K562 (cell line): ENCODE measurements around the gene MYH7. TPM values are rescaled to one million over a fixed set of nuclear protein-coding genes. Genes with fewer than 3 reads are reported as not detected.
"Not testable (repeated sequence)": the region's sequence is repeated elsewhere in the genome, so short reads cannot be mapped to it uniquely, and the experiment has no call there.

ENCODE experiments used
- ATAC-seq: fragments of 200-7000 bp; cut with Tn5 transposase; 3 replicates; pipeline ENCODE4 v1.9.1; 2020; ENCODE audit warnings: moderate library complexity
- BruUV-seq: library from RNA; stranded (reverse); fragments of 400-500 nt; replicated peaks from 2 replicates; lab custom pipeline; 2021; lab: Mats Ljungman, UMichigan
- CTCF ChIA-PET: fragments of 300-600 bp; formaldehyde crosslinking; extraction: SDS; loops from one replicate; lab custom pipeline; 2021; ENCODE audit warnings: low intra/inter-chr PET ratio; lab: Yijun Ruan, JAX
- POLR2A ChIA-PET: fragments of 300-600, 350-650 bp; sonication (Branson Sonifier 250); formaldehyde crosslinking; extraction: SDS; loops from one replicate; lab custom pipeline; 2021; ENCODE audit warnings: antibody characterized with exemption, inconsistent platforms; lab: Yijun Ruan, JAX
- DNase-seq, 4 experiments: peaks; one replicate each; pipeline versions ENCODE4 v3.0.0 to v3.0.0-alpha.2; 2011 to 2018; ENCODE audit warnings: low spot score in 3 of 4, mixed read lengths in 3 of 4; ENCODE audit errors: extremely low read depth in 1 of 4
- FAIRE-seq: peaks from 2 replicates; lab custom pipeline; 2011; peaks lifted over from hg19 to GRCh38; lab: Jason Lieb, UNC
- H2AFZ ChIP-seq: 2 replicates; pipeline ENCODE4 v1.6.0; 2011; ENCODE audit warnings: low read depth, low read length, control low read depth, inconsistent platforms
- H3K27ac ChIP-seq: fragments of 200-600 bp; 3 replicates; pipeline ENCODE4 v1.8.0; 2011; ENCODE audit warnings: low read depth, mild to moderate bottlenecking, control low read depth, inconsistent platforms, low read length, moderate library complexity, mixed read lengths; ENCODE audit errors: extremely low read depth
- H3K27me3 ChIP-seq, 2 experiments: fragments of 300-600 bp in 1 of 2; 2 replicates in 1 of 2; 3 replicates in 1 of 2; pipeline versions ENCODE4 v1.6.0 to v1.8.0; 2011; ENCODE audit warnings: inconsistent platforms in 2 of 2, low read length in 2 of 2, mild to moderate bottlenecking in 1 of 2, mixed read lengths in 1 of 2, moderate library complexity in 1 of 2; ENCODE audit not compliant: control insufficient read depth in 2 of 2, insufficient read depth in 2 of 2
- H3K36me3 ChIP-seq: fragments of 300-600 bp; 3 replicates; pipeline ENCODE4 v1.8.0; 2011; ENCODE audit warnings: mild to moderate bottlenecking, low read length, inconsistent platforms; ENCODE audit not compliant: control insufficient read depth, insufficient read depth
- H3K4me1 ChIP-seq, 2 experiments: fragments of 200-600 bp in 1 of 2; replicated peaks in 1 of 2; 2 replicates in 1 of 2; 3 replicates in 1 of 2; pipeline versions ENCODE4 v1.5.1 to v1.8.0; 2011; ENCODE audit warnings: inconsistent platforms in 2 of 2, low read length in 2 of 2, mild to moderate bottlenecking in 1 of 2, mixed read lengths in 1 of 2, moderate library complexity in 1 of 2; ENCODE audit not compliant: control insufficient read depth in 2 of 2, insufficient read depth in 2 of 2
- H3K4me2 ChIP-seq: 2 replicates; pipeline ENCODE4 v1.6.1; 2011; ENCODE audit warnings: low read length, control low read depth, inconsistent platforms, mixed read lengths; ENCODE audit not compliant: insufficient read depth
- H3K4me3 ChIP-seq: fragments of 200-600 bp; sonication (generic), shearing (Covaris generic); 2 replicates; pipeline ENCODE4 v1.5.1; 2016; ENCODE audit warnings: control low read depth, inconsistent platforms
- H3K79me2 ChIP-seq: fragments of 200-600 bp; 3 replicates; pipeline ENCODE4 v1.8.0; 2011; ENCODE audit warnings: low read length, inconsistent platforms; ENCODE audit not compliant: control insufficient read depth, insufficient read depth
- H3K9ac ChIP-seq, 2 experiments: 2 replicates each; pipeline versions ENCODE4 v1.6.0 to v1.6.1; 2011; ENCODE audit warnings: low read depth in 2 of 2, low read length in 2 of 2, control low read depth in 1 of 2, inconsistent platforms in 1 of 2, mild to moderate bottlenecking in 1 of 2, mixed read lengths in 1 of 2; ENCODE audit not compliant: insufficient read depth in 1 of 2
- H3K9me1 ChIP-seq: one replicate; pipeline ENCODE4 v1.6.0; 2011; ENCODE audit warnings: inconsistent platforms, mild to moderate bottlenecking, low read length, moderate library complexity; ENCODE audit not compliant: control insufficient read depth, insufficient read depth
- H3K9me3 ChIP-seq: replicated peaks from 2 replicates; pipeline ENCODE4 v1.5.1; 2011; ENCODE audit warnings: low read depth, low read length, inconsistent platforms; ENCODE audit not compliant: control insufficient read depth, insufficient read depth
- H4K20me1 ChIP-seq: replicated peaks from 2 replicates; pipeline ENCODE4 v1.6.1; 2011; ENCODE audit warnings: low read length, inconsistent platforms, mixed read lengths; ENCODE audit not compliant: control insufficient read depth, insufficient read depth
- ATF1 ChIP-seq, 2 experiments: fragments of 450-650 bp in 1 of 2; IDR thresholded peaks; 2 replicates each; pipeline ENCODE4 v1.6.1; 2016; ENCODE audit warnings: missing compliant biosample characterization in 1 of 2, missing genetic modification characterization in 1 of 2
- ATF7 ChIP-seq: fragments of 450-650 bp; IDR thresholded peaks from 2 replicates; pipeline ENCODE4 v1.7.1; 2014; ENCODE audit warnings: mild to moderate bottlenecking, moderate library complexity
- JUNB ChIP-seq: fragments of 450-650 bp; formaldehyde crosslinking; conservative IDR thresholded peaks from 2 replicates; pipeline ENCODE4 v1.4.0; 2020; ENCODE audit warnings: mild to moderate bottlenecking
- WGBS: fragments of 100-300 bp; shearing (Covaris generic); methylation state at CpG from one replicate; pipeline ENCODE4 v1.1.6; 2016; ENCODE audit warnings: low coverage, mixed read lengths; ENCODE audit not compliant: insufficient coverage; ENCODE audit errors: missing lambda C conversion rate; 5-methylcytosine and 5-hydroxymethylcytosine counted together
- in situ Hi-C: fragments of 300-500 bp; cut with MboI; formaldehyde crosslinking; loops from 4 replicates; pipeline ENCODE4 v1.15.0; 2018; ENCODE audit warnings: inconsistent platforms, mixed read lengths
- intact Hi-C: fragments of 100-400 bp; cut with micrococcal nuclease; formaldehyde crosslinking; loops from 2 replicates; pipeline ENCODE4 v1.14.2; 2022
- polyA plus RNA-seq, 8 experiments: library from polyadenylated mRNA; depleted of rRNA in 4 of 8; stranded (reverse) in 5 of 8; unstranded in 3 of 8; fragments of >200 nt; fragmentation: Nextera tagmentation in 2 of 8; fragmentation: Illumina TruSeq in 1 of 8; extraction: Ambion mirVana in 2 of 8; extraction: Trizol in 1 of 8; gene quantifications; 2 replicates each; pipeline versions ENCODE4 v1.2.1 to v1.2.3, GENCODE V29; 2011 to 2014; ENCODE audit warnings: inconsistent platforms in 1 of 8, missing spikeins in 1 of 8
- total RNA-seq, 7 experiments: library from RNA; depleted of rRNA in 6 of 7; stranded (reverse); fragments of >200 nt in 6 of 7; fragmentation: Illumina TruSeq in 2 of 7; extraction: Trizol in 2 of 7; gene quantifications; 2 replicates each; pipeline versions ENCODE4 v1.2.1 to v1.2.3, GENCODE V29; 2011 to 2021; ENCODE audit warnings: low replicate concordance in 1 of 7
- TF ChIP-seq, protein P1 (sequence below), 2 experiments: fragments of 450-650 bp in 1 of 2; sonication (generic) in 1 of 2; formaldehyde crosslinking in 1 of 2; IDR thresholded peaks in 1 of 2; conservative IDR thresholded peaks in 1 of 2; 2 replicates each; pipeline versions ENCODE4 v1.6.1 to v1.8.1; 2016 to 2023; ENCODE audit warnings: mild to moderate bottlenecking in 2 of 2, moderate library complexity in 2 of 2, inconsistent platforms in 1 of 2, missing genetic modification reagents in 1 of 2
- TF ChIP-seq, protein P2 (sequence below): fragments of 450-650 bp; IDR thresholded peaks from 2 replicates; pipeline ENCODE4 v1.6.1; 2016; ENCODE audit warnings: mild to moderate bottlenecking, moderate library complexity

Gene MYH7
- total and polyA plus RNA-seq, 9 of the 15 experiments (the other 6 are each of a cell fraction or from before 2014, with no cell fraction given): not detected

DNA sequence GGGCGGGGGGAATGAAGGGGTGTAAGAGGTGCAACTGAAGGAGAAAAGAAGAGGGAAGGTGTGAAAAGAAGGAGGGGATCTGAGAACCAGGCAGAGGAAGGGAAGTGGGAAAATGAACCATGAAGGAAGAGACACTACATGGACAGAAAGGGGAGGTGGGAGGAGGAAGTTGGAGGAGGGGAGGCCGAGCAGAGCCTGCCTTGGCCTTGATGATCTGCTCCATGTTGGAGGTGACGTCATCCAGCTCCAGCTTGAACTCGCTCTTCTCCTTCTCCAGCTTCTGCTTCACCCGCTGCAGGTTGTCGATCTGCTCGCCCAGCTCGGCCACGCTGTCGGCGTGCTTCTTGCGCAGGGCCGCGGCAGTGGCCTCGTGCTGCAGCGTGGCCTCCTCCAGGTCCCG is 15.8 kb downstream of the MYH7 start:
- peaks cover 21 to 63% of the 10 kb centered on the region in 2 experiments; a peak in 4 of 5 replicates for H3K27me3 ChIP-seq
- H3K9ac ChIP-seq; H3K9me1 ChIP-seq; FAIRE-seq; H4K20me1 ChIP-seq; intact Hi-C loops; DNase-seq; CTCF ChIA-PET; H2AFZ ChIP-seq; H3K4me1 ChIP-seq; BruUV-seq; POLR2A ChIA-PET; H3K36me3 ChIP-seq; H3K9me3 ChIP-seq; H3K27ac ChIP-seq; in situ Hi-C loops; H3K4me3 ChIP-seq; H3K4me2 ChIP-seq; H3K79me2 ChIP-seq; TF ChIP-seq ATF1 (CRISPR knock-in tag; IDR thresholded peaks at IDR 0.05): not testable (repeated sequence)
- WGBS: no CpG with 5 or more reads among the region's 17 CpGs
- TF ChIP-seq ATF7 (peak; percentile 93), JUNB (CRISPR knock-in tag) (peak; percentile 55; the same call in 1 of the 2 replicates), ATF1 (tag; IDR thresholded peaks at IDR 0.05) (peak; percentile 30; the same call in 1 of the 2 replicates)
- TF ChIP-seq, protein P1, sequence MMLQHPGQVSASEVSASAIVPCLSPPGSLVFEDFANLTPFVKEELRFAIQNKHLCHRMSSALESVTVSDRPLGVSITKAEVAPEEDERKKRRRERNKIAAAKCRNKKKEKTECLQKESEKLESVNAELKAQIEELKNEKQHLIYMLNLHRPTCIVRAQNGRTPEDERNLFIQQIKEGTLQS (IDR thresholded peaks at IDR 0.05): peak; percentile 94
- TF ChIP-seq, protein P1 (CRISPR knock-in tag; conservative IDR thresholded peaks at IDR 0.05): not testable (repeated sequence)
- TF ChIP-seq, protein P2, sequence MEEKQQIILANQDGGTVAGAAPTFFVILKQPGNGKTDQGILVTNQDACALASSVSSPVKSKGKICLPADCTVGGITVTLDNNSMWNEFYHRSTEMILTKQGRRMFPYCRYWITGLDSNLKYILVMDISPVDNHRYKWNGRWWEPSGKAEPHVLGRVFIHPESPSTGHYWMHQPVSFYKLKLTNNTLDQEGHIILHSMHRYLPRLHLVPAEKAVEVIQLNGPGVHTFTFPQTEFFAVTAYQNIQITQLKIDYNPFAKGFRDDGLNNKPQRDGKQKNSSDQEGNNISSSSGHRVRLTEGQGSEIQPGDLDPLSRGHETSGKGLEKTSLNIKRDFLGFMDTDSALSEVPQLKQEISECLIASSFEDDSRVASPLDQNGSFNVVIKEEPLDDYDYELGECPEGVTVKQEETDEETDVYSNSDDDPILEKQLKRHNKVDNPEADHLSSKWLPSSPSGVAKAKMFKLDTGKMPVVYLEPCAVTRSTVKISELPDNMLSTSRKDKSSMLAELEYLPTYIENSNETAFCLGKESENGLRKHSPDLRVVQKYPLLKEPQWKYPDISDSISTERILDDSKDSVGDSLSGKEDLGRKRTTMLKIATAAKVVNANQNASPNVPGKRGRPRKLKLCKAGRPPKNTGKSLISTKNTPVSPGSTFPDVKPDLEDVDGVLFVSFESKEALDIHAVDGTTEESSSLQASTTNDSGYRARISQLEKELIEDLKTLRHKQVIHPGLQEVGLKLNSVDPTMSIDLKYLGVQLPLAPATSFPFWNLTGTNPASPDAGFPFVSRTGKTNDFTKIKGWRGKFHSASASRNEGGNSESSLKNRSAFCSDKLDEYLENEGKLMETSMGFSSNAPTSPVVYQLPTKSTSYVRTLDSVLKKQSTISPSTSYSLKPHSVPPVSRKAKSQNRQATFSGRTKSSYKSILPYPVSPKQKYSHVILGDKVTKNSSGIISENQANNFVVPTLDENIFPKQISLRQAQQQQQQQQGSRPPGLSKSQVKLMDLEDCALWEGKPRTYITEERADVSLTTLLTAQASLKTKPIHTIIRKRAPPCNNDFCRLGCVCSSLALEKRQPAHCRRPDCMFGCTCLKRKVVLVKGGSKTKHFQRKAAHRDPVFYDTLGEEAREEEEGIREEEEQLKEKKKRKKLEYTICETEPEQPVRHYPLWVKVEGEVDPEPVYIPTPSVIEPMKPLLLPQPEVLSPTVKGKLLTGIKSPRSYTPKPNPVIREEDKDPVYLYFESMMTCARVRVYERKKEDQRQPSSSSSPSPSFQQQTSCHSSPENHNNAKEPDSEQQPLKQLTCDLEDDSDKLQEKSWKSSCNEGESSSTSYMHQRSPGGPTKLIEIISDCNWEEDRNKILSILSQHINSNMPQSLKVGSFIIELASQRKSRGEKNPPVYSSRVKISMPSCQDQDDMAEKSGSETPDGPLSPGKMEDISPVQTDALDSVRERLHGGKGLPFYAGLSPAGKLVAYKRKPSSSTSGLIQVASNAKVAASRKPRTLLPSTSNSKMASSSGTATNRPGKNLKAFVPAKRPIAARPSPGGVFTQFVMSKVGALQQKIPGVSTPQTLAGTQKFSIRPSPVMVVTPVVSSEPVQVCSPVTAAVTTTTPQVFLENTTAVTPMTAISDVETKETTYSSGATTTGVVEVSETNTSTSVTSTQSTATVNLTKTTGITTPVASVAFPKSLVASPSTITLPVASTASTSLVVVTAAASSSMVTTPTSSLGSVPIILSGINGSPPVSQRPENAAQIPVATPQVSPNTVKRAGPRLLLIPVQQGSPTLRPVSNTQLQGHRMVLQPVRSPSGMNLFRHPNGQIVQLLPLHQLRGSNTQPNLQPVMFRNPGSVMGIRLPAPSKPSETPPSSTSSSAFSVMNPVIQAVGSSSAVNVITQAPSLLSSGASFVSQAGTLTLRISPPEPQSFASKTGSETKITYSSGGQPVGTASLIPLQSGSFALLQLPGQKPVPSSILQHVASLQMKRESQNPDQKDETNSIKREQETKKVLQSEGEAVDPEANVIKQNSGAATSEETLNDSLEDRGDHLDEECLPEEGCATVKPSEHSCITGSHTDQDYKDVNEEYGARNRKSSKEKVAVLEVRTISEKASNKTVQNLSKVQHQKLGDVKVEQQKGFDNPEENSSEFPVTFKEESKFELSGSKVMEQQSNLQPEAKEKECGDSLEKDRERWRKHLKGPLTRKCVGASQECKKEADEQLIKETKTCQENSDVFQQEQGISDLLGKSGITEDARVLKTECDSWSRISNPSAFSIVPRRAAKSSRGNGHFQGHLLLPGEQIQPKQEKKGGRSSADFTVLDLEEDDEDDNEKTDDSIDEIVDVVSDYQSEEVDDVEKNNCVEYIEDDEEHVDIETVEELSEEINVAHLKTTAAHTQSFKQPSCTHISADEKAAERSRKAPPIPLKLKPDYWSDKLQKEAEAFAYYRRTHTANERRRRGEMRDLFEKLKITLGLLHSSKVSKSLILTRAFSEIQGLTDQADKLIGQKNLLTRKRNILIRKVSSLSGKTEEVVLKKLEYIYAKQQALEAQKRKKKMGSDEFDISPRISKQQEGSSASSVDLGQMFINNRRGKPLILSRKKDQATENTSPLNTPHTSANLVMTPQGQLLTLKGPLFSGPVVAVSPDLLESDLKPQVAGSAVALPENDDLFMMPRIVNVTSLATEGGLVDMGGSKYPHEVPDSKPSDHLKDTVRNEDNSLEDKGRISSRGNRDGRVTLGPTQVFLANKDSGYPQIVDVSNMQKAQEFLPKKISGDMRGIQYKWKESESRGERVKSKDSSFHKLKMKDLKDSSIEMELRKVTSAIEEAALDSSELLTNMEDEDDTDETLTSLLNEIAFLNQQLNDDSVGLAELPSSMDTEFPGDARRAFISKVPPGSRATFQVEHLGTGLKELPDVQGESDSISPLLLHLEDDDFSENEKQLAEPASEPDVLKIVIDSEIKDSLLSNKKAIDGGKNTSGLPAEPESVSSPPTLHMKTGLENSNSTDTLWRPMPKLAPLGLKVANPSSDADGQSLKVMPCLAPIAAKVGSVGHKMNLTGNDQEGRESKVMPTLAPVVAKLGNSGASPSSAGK: 0 out of 2 replicates have a peak, but pooled peaks have one; percentile 33
- peak; percentile 48; the same call in 2 of the 3 replicates for ATAC-seq
